Fibroblast of villous mesenchyme (primary cell): ENCODE results near the gene SAPCD1. TPM values are rescaled to one million over a fixed set of nuclear protein-coding genes. Genes with fewer than 3 reads are reported as not detected.

Experiments
- DNase-seq: peaks from one replicate; pipeline ENCODE4 v3.0.0-alpha.2; 2010; ENCODE audit warnings: low read depth
- H3K4me3 ChIP-seq: 2 replicates; pipeline ENCODE4 v1.5.1; 2011; ENCODE audit warnings: low read depth, mild to moderate bottlenecking, low read length
- total RNA-seq: library from RNA; depleted of rRNA; stranded (reverse); fragments of >200 nt; gene quantifications from 2 replicates; pipeline ENCODE4 v1.2.3, GENCODE V29; 2012
- TF ChIP-seq, protein P1 (sequence below): IDR thresholded peaks from 2 replicates; pipeline ENCODE4 v1.5.1; 2012; ENCODE audit warnings: low read depth, mild to moderate bottlenecking, low read length; ENCODE audit not compliant: insufficient read depth

Gene SAPCD1
- total RNA-seq, 1 donor, result 0.43 TPM

DNA sequence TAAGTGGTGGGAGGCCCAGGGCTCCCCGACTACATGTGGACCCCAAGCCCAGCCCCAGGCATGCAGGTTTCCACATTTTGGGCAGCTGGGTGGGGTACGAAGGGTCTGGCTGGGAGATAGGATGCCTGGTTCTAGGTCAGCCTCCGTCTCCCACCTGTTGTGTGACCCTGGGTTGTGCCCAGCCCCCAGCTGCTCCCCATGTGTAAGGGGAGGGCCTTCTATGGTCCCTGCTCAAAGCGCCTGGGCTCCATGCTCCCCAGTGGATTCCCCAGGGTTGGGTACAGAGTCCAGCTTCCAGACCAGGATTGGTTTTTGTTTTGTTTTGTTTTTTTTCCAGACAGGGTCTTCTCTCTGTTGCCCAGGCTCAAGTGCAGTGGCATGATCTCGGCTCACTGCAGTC lies 15.7 kb downstream of the SAPCD1 start:
- no peak overlapping the region for H3K4me3 ChIP-seq
- TF ChIP-seq, protein P1, sequence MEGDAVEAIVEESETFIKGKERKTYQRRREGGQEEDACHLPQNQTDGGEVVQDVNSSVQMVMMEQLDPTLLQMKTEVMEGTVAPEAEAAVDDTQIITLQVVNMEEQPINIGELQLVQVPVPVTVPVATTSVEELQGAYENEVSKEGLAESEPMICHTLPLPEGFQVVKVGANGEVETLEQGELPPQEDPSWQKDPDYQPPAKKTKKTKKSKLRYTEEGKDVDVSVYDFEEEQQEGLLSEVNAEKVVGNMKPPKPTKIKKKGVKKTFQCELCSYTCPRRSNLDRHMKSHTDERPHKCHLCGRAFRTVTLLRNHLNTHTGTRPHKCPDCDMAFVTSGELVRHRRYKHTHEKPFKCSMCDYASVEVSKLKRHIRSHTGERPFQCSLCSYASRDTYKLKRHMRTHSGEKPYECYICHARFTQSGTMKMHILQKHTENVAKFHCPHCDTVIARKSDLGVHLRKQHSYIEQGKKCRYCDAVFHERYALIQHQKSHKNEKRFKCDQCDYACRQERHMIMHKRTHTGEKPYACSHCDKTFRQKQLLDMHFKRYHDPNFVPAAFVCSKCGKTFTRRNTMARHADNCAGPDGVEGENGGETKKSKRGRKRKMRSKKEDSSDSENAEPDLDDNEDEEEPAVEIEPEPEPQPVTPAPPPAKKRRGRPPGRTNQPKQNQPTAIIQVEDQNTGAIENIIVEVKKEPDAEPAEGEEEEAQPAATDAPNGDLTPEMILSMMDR, result no peak
- no peak for DNase-seq

DNA sequence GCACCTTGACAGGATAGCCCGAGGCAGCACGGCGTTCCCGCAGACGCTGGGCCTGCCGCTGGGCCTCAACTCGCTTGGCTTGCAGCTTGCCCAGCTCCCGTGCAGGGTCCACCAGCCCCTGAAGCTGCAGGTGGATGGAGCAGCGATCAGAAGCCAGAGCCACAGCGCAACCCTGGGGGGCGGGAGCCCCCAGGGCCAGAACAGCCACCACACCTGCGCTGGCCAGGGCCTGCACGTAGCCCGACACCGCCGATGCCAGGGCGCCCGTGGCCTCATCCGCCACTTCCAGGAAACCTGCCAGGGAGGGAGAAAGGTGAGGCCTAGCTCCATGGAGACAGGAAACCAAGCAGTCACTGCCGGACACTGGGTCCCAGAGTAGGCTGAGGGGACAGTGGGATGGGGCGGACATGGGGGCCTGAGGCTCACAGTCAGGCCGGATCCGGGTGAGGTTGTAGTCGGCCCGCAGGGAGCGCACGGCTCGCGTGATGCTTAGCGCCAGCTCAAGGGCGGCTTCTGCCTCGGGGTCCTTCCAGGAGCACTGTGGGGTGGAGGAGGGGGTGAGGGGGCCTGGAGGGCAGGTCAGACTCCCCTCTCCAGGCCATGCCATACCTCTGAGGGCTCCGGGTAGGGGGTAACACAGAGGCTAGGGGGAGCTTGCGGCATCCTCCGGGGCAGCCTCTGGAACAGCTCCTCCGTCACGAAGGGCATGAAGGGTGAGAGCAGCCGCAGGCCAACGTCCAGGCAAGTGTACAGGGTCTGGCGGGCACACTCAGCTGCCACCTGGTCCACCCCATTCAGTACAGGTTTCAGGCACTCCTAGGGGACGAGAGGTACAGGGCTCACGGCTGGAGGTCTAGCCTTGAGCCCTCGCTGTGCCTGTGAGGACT lies 16.8 kb downstream of the SAPCD1 start:
- TF ChIP-seq, protein P1, result no peak
- DNase-seq, result no peak
- no peak overlapping the region for H3K4me3 ChIP-seq

DNA sequence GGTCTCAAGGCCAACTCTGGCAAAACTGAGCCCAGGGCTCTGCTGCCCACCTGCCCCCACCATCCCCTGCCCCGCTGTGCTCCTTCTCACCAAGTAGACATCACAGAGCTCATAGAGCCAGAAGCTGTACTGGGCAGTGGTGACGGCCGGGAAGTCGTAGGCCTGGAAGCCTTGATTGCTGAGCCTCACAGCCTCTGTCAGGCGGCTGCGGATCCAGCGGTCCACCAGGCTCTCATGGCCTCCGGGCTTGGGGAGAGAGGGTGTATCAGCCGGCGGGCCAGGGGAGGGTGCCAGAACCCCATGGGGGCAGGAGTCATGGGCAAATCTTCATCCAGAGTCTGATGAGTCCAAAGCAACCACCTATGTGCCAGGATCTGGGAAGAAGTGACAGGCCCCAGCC lies 17.5 kb downstream of the SAPCD1 start:
- TF ChIP-seq, protein P1, result no peak
- no peak for DNase-seq
- H3K4me3 ChIP-seq, result no peak overlapping the region

- no peak overlapping the region for H3K4me3 ChIP-seq
- TF ChIP-seq, protein P1, result no peak
- DNase-seq, result no peak
These were observed 18.2 kb downstream of the SAPCD1 start for GRCh38 chr6:31780507-31781243.

DNA sequence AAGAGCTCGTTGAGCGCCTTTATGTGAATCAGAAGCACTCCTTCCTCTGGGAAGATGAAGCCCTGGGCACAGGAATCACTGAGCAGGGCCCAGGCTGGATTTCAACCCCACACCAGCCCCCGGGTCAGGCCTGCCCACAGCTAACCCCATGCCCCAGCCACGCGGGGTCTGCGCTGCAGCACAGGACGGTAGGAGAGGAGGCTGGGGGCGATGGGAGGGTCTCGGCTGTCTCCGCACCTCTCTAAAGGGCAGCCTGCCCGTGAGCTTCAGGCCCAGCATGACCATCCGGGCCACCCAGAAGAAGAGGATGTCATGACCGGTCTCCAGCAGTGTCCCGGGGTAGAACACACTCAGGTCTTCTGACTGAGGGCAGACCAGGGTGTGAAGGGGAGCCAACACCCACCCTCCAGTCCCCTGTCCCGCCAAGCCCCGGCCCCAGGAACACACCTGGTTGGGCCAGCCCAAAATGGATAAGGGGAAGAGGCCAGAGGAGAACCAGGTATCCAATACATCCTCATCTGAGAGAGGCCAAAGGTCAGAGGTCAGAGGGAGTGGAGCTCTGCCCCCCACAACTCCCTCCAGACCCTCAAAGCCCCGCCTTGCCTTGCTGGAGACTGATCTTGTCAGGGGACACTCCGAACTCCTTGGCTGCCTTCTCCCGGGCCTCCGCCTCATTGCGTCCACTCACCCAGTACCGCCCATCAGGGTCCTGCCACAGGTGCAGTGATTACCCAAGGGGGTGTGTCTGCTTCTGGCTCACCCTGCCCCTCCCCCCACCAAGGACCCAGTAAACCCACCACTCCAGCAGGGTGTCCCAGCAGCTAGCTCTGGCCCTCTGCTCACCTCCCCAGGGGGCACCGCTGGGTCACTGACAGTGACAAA lies 19.0 kb downstream of the SAPCD1 start:
- no peak overlapping the region for H3K4me3 ChIP-seq
- no peak for DNase-seq
- TF ChIP-seq, protein P1, result no peak

- no peak overlapping the region for H3K4me3 ChIP-seq
- TF ChIP-seq, protein P1, result no peak
- no peak for DNase-seq
These were observed 19.8 kb downstream of the SAPCD1 start for GRCh38 chr6:31782126-31782855.
